K562 (cell line): ENCODE data around the gene CUL1. TPM values are rescaled to one million over a fixed set of nuclear protein-coding genes. Genes with fewer than 3 reads are reported as not detected.

Experiments used
- BCL6 ChIP-seq: fragments of 250-450 bp; sonication (Bioruptor Pico); IDR thresholded peaks from 2 replicates; pipeline ENCODE4 v1.4.0; 2020
- EGR1 ChIP-seq: fragments of 450-650 bp; conservative IDR thresholded peaks from 2 replicates; pipeline ENCODE4 v1.6.1; 2017; ENCODE audit warnings: mild to moderate bottlenecking
- FOXM1 ChIP-seq, 2 experiments: fragments of 450-650 bp in 1 of 2; sonication (generic) in 1 of 2; formaldehyde crosslinking in 1 of 2; IDR thresholded peaks; 2 replicates each; pipeline versions ENCODE4 v1.6.1 to v1.9.0; 2017 to 2022; ENCODE audit warnings: low read depth in 2 of 2, mild to moderate bottlenecking in 2 of 2, missing genetic modification reagents in 1 of 2, moderate library complexity in 1 of 2
- FOXP1 ChIP-seq: sonication (generic); formaldehyde crosslinking; IDR thresholded peaks from 2 replicates; pipeline ENCODE4 v1.8.0; 2022; ENCODE audit warnings: mild to moderate bottlenecking, missing genetic modification reagents
- ILK ChIP-seq: fragments of 450-650 bp; IDR thresholded peaks from 2 replicates; pipeline ENCODE4 v1.6.1; 2016; ENCODE audit warnings: missing genetic modification characterization, low read depth, mild to moderate bottlenecking, missing compliant biosample characterization, moderate library complexity, borderline replicate concordance
- LCOR ChIP-seq: sonication (generic); formaldehyde crosslinking; IDR thresholded peaks from 2 replicates; pipeline ENCODE4 v1.8.0; 2022; ENCODE audit warnings: mild to moderate bottlenecking, missing genetic modification reagents
- NCOA4 ChIP-seq: fragments of 450-650 bp; IDR thresholded peaks from 2 replicates; pipeline ENCODE4 v1.6.1; 2018; ENCODE audit warnings: mild to moderate bottlenecking; ENCODE audit not compliant: partially characterized antibody
- PHF20 ChIP-seq: fragments of 450-650 bp; IDR thresholded peaks from 2 replicates; pipeline ENCODE4 v1.6.1; 2018; ENCODE audit not compliant: partially characterized antibody
- PTRF ChIP-seq: fragments of 450-650 bp; IDR thresholded peaks from 2 replicates; pipeline ENCODE4 v1.6.1; 2016; ENCODE audit warnings: mild to moderate bottlenecking, missing genetic modification characterization, missing compliant biosample characterization
- SRSF3 ChIP-seq: fragments of 200-400 bp; formaldehyde crosslinking; IDR thresholded peaks from 2 replicates; pipeline ENCODE4 v1.6.1; 2016; ENCODE audit warnings: mild to moderate bottlenecking, low read length, moderate library complexity; ENCODE audit not compliant: insufficient read depth
- TAF15 ChIP-seq: fragments of 200-400 bp; formaldehyde crosslinking; IDR thresholded peaks from 2 replicates; pipeline ENCODE4 v1.6.1; 2017; ENCODE audit warnings: mild to moderate bottlenecking, low read depth, low read length, moderate library complexity
- ZC3H8 ChIP-seq: fragments of 450-650 bp; IDR thresholded peaks from 2 replicates; pipeline ENCODE4 v1.6.1; 2017
- ZNF124 ChIP-seq: sonication (generic); formaldehyde crosslinking; IDR thresholded peaks from 2 replicates; pipeline ENCODE4 v1.8.1; 2022; ENCODE audit warnings: missing genetic modification reagents
- polyA plus RNA-seq, 8 experiments: library from polyadenylated mRNA; depleted of rRNA in 4 of 8; stranded (reverse) in 5 of 8; unstranded in 3 of 8; fragments of >200 nt; fragmentation: Nextera tagmentation in 2 of 8; fragmentation: Illumina TruSeq in 1 of 8; extraction: Ambion mirVana in 2 of 8; extraction: Trizol in 1 of 8; gene quantifications; 2 replicates each; pipeline versions ENCODE4 v1.2.1 to v1.2.3, GENCODE V29; 2011 to 2014; ENCODE audit warnings: inconsistent platforms in 1 of 8, missing spikeins in 1 of 8
- total RNA-seq, 7 experiments: library from RNA; depleted of rRNA in 6 of 7; stranded (reverse); fragments of >200 nt in 6 of 7; fragmentation: Illumina TruSeq in 2 of 7; extraction: Trizol in 2 of 7; gene quantifications; 2 replicates each; pipeline versions ENCODE4 v1.2.1 to v1.2.3, GENCODE V29; 2011 to 2021; ENCODE audit warnings: low replicate concordance in 1 of 7
- TF ChIP-seq, protein P1 (sequence below): fragments of 450-650 bp; IDR thresholded peaks from 2 replicates; pipeline ENCODE4 v1.6.1; 2016; ENCODE audit warnings: antibody characterized with exemption
- TF ChIP-seq, protein P2 (sequence below): IDR thresholded peaks from 2 replicates; pipeline ENCODE4 v1.6.1; 2011; ENCODE audit not compliant: insufficient read length; ENCODE audit errors: extremely low read depth
- TF ChIP-seq, protein P3 (sequence below): sonication (generic); formaldehyde crosslinking; IDR thresholded peaks from 2 replicates; pipeline ENCODE4 v1.8.0; 2022; ENCODE audit warnings: mild to moderate bottlenecking, missing genetic modification reagents
- TF ChIP-seq, protein P4 (sequence below): fragments of 450-650 bp; formaldehyde crosslinking; IDR thresholded peaks from 2 replicates; pipeline ENCODE4 v1.4.0; 2022; ENCODE audit warnings: missing genetic modification characterization
- TF ChIP-seq, protein P5 (sequence below): fragments of 200-800 bp; sonication (Bioruptor generic); IDR thresholded peaks from 2 replicates; pipeline ENCODE4 v1.6.1; 2016; ENCODE audit warnings: missing genetic modification characterization, missing compliant biosample characterization

The CUL1 gene
- total and polyA plus RNA-seq, 9 of the 15 experiments (the other 6 are each of a cell fraction or from before 2014, with no cell fraction given), result 31.5 to 107 (median 96.5) TPM

DNA sequence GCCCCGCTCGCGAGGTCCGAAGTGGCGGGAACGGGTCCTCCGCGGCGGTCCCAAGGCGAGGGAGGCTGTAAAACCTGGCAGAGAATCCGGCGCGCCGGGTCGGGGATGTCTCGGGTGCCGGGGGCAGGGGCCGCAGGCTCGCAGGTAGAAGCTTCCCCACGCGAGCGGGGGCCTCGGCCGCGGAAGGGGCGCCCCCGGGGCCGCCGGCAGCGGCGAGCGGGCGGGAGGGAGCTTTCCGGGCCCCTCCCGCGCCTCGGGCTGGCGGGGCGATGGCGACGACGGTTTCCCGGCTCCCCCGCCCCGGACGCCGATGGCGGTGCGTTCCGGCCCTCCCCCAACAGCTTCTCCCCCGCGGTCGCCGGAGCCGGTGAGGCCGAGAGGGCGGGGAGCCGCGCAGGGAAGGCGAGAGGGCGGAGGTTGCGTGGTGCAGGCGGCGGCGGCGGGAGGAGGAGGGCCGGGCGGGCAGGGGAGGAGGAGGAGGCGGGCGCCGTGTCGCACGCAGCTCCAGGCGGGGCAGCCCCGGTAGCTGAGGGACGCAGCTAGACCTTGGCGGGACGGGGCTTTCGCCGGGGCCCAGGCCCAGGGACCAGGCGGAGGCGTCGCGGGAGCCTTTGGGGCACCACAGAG lies at the start of gene CUL1 (continued):
- no peak for TF ChIP-seq NCOA4
- TF ChIP-seq, protein P1, sequence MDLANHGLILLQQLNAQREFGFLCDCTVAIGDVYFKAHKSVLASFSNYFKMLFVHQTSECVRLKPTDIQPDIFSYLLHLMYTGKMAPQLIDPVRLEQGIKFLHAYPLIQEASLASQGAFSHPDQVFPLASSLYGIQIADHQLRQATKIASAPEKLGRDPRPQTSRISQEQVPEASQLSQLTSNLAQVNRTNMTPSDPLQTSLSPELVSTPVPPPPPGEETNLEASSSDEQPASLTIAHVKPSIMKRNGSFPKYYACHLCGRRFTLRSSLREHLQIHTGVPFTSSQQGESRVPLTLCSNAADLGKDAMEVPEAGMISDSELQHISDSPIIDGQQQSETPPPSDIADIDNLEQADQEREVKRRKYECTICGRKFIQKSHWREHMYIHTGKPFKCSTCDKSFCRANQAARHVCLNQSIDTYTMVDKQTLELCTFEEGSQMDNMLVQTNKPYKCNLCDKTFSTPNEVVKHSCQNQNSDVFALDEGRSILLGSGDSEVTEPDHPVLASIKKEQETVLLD, result no peak
- TF ChIP-seq, protein P2, sequence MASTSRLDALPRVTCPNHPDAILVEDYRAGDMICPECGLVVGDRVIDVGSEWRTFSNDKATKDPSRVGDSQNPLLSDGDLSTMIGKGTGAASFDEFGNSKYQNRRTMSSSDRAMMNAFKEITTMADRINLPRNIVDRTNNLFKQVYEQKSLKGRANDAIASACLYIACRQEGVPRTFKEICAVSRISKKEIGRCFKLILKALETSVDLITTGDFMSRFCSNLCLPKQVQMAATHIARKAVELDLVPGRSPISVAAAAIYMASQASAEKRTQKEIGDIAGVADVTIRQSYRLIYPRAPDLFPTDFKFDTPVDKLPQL, result no peak
- TF ChIP-seq ILK (tag), result no peak
- TF ChIP-seq TAF15, result no peak
- no peak for TF ChIP-seq ZNF124
- TF ChIP-seq SRSF3, result no peak
- TF ChIP-seq, protein P3, sequence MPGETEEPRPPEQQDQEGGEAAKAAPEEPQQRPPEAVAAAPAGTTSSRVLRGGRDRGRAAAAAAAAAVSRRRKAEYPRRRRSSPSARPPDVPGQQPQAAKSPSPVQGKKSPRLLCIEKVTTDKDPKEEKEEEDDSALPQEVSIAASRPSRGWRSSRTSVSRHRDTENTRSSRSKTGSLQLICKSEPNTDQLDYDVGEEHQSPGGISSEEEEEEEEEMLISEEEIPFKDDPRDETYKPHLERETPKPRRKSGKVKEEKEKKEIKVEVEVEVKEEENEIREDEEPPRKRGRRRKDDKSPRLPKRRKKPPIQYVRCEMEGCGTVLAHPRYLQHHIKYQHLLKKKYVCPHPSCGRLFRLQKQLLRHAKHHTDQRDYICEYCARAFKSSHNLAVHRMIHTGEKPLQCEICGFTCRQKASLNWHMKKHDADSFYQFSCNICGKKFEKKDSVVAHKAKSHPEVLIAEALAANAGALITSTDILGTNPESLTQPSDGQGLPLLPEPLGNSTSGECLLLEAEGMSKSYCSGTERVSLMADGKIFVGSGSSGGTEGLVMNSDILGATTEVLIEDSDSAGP (CRISPR knock-in tag), result no peak
- TF ChIP-seq, protein P4, sequence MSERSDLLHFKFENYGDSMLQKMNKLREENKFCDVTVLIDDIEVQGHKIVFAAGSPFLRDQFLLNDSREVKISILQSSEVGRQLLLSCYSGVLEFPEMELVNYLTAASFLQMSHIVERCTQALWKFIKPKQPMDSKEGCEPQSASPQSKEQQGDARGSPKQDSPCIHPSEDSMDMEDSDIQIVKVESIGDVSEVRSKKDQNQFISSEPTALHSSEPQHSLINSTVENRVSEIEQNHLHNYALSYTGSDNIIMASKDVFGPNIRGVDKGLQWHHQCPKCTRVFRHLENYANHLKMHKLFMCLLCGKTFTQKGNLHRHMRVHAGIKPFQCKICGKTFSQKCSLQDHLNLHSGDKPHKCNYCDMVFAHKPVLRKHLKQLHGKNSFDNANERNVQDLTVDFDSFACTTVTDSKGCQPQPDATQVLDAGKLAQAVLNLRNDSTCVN, result no peak
- TF ChIP-seq PHF20, result no peak
- no peak for TF ChIP-seq PTRF (tag)
- TF ChIP-seq, protein P5, sequence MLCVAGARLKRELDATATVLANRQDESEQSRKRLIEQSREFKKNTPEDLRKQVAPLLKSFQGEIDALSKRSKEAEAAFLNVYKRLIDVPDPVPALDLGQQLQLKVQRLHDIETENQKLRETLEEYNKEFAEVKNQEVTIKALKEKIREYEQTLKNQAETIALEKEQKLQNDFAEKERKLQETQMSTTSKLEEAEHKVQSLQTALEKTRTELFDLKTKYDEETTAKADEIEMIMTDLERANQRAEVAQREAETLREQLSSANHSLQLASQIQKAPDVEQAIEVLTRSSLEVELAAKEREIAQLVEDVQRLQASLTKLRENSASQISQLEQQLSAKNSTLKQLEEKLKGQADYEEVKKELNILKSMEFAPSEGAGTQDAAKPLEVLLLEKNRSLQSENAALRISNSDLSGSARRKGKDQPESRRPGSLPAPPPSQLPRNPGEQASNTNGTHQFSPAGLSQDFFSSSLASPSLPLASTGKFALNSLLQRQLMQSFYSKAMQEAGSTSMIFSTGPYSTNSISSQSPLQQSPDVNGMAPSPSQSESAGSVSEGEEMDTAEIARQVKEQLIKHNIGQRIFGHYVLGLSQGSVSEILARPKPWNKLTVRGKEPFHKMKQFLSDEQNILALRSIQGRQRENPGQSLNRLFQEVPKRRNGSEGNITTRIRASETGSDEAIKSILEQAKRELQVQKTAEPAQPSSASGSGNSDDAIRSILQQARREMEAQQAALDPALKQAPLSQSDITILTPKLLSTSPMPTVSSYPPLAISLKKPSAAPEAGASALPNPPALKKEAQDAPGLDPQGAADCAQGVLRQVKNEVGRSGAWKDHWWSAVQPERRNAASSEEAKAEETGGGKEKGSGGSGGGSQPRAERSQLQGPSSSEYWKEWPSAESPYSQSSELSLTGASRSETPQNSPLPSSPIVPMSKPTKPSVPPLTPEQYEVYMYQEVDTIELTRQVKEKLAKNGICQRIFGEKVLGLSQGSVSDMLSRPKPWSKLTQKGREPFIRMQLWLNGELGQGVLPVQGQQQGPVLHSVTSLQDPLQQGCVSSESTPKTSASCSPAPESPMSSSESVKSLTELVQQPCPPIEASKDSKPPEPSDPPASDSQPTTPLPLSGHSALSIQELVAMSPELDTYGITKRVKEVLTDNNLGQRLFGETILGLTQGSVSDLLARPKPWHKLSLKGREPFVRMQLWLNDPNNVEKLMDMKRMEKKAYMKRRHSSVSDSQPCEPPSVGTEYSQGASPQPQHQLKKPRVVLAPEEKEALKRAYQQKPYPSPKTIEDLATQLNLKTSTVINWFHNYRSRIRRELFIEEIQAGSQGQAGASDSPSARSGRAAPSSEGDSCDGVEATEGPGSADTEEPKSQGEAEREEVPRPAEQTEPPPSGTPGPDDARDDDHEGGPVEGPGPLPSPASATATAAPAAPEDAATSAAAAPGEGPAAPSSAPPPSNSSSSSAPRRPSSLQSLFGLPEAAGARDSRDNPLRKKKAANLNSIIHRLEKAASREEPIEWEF, result no peak
- no peak for TF ChIP-seq FOXM1 (IDR thresholded peaks at IDR 0.05; ENCODE audit: low read depth)
- TF ChIP-seq FOXM1 (CRISPR knock-in tag; IDR thresholded peaks at IDR 0.05; ENCODE audit: low read depth), result peak; percentile 45; the same call in 1 of the 2 replicates
- peak; percentile 77; the same call in 1 of the 2 replicates for TF ChIP-seq FOXP1 (CRISPR knock-in tag)
- no peak for TF ChIP-seq BCL6 (CRISPR knock-in tag)
- TF ChIP-seq EGR1, result peak; percentile 75
- TF ChIP-seq LCOR (CRISPR knock-in tag), result no peak; the same call in 1 of the 2 replicates
- no peak for TF ChIP-seq ZC3H8
